Measurements from ENCODE around the gene CHRDL1.

The CHRDL1 gene

GRCh38 chrX:110646386-110646785 lies 149.2 kb downstream of the CHRDL1 start:
- no peak for FAIRE-seq

Data from endometrium (tissue), 2 donors.